GM18909 (cell line): ENCODE results near the gene ARL6IP1.
"Not testable (repeated sequence)": the region's sequence is repeated elsewhere in the genome, so short reads cannot be mapped to it uniquely, and the experiment has no call there.

Source experiments
- ATAC-seq: cut with Tn5 transposase; IDR thresholded peaks from one replicate; pipeline ENCODE4 v1.9.1; 2021; ENCODE audit warnings: mild to moderate bottlenecking; ENCODE audit not compliant: unreplicated experiment, poor library complexity

ARL6IP1 gene

GRCh38 chr16:18767217-18767616, 34.1 kb downstream of the ARL6IP1 start:
- ATAC-seq = peak; percentile 68

GRCh38 chr16:18762713-18763112, 38.6 kb downstream of the ARL6IP1 start:
- ATAC-seq = peak; percentile 48

- peak; percentile 56 for ATAC-seq
Observed at GRCh38 chr16:18759598-18760520, 41.5 kb downstream of the ARL6IP1 start.

- peak; percentile 51 for ATAC-seq
Observed at GRCh38 chr16:18757960-18758660, 43.2 kb downstream of the ARL6IP1 start.

GRCh38 chr16:18756639-18757038, 44.7 kb downstream of the ARL6IP1 start:
- not testable (repeated sequence) for ATAC-seq

- ATAC-seq = not testable (repeated sequence)
Observed at GRCh38 chr16:18742870-18743269, 58.5 kb downstream of the ARL6IP1 start.
